Stimulated activated CD4-positive, alpha-beta T cell treated with anti-CD3 and anti-CD28 coated beads, TNF-alpha, amount 100 ng/mL, for 4 hours (primary cell): ENCODE results near the gene UPF2.
"Not testable (repeated sequence)": the region's sequence is repeated elsewhere in the genome, so short reads cannot be mapped to it uniquely, and the experiment has no call there.

Source experiments
- DNase-seq, 3 experiments: peaks; one replicate each; pipeline ENCODE4 v3.0.0-alpha.2; 2020; ENCODE audit warnings: low read depth in 3 of 3

The UPF2 gene

DNA sequence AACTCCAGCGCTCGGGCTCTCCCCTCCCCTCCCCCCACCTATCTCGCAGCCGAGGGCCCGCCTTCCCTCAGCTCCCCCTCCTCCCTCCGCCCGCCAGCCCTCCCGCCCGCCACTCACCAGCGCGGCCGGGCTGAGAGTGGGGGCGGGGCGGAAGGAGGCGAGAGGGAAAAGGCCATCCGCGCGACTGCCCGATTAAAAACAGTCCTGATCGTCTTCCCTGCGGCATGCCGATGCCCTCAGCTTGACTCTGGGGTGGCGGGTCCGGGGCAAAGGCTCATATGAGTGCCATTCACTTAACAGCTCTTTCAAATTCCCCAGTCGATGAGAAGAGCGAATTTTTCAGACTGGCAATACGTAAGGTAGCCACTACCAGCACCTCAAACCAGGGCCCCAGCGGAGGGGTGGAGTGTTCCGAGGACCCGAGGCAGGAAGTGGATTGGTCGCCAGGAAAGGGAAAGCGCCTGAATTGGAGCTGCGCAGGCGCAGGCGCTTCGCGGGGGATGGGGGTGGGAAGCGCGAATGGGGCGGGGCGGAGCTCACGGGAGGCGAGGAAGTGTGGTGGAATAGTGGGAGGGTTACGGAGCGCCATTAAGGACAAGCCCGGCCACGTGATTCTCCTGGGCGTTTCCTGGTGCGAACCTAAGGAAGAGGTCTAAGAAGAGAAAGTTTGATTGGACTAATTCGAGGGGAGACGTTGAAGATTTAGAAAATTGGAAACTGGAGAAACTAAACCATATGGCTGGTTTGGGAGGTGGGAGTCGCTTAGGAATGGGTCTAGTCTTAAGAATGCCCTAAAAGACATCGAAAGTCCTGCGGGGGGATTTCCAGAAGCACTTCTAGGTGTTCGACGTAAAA is at the start of gene UPF2:
Gene UPF2, minus strand, starts transcription at position 13 of the 855 bp plus-strand sequence. CDS start 7,386 bp downstream, outside the sequence.
- DNase-seq, result peak; percentile 96 to 97 (median 96)

- no peak for DNase-seq
Measured at GRCh38 chr10:12091421-12091820, 48.8 kb upstream of the UPF2 start.

DNA sequence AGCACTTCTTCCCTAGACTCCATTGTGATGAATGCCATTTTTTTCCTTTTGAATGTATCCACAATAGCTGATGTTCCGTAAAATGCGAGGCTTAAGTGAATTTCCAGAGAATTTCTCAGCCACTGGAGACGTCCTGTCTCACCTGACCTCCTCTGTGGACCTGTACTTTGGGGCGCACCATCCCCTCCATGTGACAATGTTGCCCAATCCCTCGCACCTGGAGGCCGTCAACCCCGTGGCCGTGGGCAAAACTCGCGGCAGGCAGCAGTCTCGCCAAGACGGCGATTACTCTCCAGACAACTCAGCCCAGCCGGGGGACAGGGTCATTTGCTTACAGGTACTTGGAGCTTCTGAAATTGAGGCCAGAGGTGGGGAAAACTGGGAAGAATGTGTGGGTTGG is 46.3 kb upstream of the UPF2 start:
- no peak for DNase-seq

DNA sequence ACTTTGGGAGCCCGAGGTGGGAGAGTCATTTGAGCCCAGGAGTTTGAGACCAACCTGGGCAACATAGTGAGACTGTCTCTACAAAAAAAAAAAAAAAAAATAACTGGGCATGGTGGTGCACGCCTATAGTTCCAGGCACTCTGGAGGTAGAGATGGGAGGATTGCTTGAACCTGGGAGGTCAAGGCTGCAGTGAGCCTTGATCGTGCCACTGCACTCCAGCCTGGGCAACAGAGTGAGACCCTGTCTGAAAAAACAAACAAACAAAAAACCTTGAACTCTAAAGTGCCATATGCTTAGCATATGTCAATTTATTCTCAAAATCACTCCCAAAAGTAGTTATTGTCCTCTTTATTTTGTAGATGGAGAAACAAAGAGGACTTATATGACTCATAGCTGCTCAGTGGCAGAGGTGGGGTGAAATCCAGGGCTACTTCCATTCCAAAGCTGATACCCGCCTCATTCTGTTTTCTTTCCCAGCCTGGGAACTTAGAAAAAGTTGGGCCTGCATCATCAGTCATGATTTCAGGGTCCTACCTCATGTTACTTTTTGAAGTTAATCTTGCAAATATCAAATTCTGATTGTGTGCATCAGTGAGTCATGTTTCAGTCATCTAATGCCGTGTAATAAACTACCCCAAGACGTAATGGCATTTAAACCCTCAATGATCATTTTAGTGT is 39.4 kb upstream of the UPF2 start:
- no peak for DNase-seq

DNA sequence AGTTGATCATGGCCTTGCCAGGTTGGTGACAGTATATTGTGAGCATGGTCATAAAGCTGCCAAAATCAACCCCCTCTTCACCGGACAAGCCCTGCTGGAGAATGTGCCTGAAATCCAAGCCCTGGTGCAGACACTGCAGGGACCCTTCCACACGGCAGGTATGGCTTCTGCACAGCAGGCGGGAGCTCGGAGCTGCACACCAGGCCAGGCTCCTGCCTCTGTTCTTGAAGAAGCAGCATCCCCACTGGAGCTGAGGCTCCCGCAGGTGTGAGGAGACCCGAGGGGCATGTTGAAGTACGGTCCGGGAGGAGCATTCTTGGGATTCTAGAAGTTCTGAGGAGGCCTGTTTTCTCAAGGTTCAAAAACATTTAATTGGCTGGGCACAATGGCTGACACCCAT is 38.9 kb upstream of the UPF2 start:
- DNase-seq, result no peak

DNA sequence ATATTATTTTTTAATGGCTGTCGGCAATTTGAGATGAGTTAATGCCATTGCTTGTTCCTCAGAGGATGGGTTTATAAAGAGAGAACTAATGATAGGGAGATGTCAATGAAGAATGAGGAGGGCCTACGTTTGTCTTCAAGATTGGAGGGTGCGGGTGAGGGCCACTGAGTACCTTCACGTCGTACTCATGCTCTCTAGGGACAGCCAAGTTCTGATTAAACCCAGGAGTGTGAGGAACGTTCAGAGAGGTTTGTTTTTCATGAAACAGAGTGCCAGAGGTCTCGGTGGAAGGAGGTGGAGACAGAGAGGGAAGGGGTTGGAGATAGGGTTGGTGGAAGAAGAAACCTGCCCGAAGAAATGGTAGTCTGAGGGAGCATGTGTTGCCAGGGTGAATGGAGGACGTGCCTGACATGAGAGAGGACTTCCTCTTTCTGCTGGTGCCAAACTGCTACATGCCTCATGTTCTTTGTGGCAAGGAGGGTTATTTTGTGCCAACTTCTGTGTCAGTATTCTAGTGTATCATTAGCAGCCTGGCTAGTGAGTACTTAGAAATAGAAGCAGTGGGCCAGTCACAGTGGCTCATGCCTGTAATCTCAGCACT is 35.1 kb upstream of the UPF2 start:
- DNase-seq, result no peak

DNA sequence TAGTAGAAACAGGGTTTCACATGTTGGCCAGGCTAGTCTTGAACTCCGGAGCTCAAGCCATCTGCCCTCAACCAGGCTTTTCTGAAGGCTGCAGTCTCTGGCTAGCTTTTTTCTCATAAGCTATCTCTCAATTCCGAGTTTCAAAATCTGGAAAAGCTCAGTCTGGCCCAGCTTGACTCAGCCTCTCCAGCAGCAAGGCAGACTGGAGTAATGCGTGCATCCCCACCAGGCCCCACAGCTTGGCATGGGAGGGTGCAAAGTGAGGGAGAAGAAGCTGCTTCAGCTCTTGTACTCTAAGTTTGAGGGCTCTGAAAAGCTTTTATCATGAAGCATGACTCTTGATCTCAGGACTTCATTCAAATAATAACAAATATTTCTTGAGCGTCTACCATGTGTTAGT is 30.9 kb upstream of the UPF2 start:
- DNase-seq, result no peak

- not testable (repeated sequence) for DNase-seq
Measured at GRCh38 chr10:12071441-12071840, 28.8 kb upstream of the UPF2 start.

GRCh38 chr10:12068449-12069269 is 26.1 kb upstream of the UPF2 start, which contains the start of gene DHTKD1:
Gene DHTKD1, plus strand, starts transcription at chr10:12068954. Its CDS starts 80 bp downstream, at chr10:12069034.
- DNase-seq, result peak; percentile 96 to 99 (median 98)

DNA sequence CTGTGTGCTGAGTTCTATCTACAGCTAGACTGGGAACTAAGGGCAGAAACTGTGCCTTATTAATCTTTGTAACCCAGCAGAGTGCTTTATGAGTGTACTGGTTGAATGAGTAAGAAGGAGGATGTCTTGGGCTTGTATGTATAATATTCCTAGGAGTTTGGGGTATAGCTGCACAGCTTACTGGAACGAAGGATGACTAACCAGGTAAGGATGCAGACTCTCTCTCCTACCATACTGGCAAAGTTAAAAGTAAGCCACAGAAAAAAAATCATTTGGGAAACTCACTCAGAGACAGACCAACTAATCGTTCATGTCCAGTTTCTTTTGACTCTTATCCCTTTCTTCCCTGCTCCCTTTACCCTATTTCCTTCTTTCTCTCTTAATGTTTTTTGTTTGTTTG is 24.7 kb upstream of the UPF2 start:
- no peak for DNase-seq

DNA sequence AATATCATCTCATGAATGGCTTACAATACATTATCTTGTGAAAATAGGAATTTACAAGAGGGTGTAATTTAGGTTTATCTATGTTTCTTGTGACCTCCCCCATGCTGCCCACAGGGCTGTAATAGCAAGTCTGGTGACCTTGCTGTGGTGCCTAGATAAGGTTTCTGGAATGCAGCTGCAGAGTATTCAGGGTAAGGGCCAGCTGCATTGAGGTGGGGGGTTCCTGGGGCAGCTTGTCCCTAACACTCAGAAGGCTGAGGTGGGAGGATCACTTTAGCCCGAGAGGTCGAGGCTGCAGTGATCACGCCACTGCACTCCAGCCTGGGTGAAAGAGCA is 20.8 kb upstream of the UPF2 start:
- no peak for DNase-seq

DNA sequence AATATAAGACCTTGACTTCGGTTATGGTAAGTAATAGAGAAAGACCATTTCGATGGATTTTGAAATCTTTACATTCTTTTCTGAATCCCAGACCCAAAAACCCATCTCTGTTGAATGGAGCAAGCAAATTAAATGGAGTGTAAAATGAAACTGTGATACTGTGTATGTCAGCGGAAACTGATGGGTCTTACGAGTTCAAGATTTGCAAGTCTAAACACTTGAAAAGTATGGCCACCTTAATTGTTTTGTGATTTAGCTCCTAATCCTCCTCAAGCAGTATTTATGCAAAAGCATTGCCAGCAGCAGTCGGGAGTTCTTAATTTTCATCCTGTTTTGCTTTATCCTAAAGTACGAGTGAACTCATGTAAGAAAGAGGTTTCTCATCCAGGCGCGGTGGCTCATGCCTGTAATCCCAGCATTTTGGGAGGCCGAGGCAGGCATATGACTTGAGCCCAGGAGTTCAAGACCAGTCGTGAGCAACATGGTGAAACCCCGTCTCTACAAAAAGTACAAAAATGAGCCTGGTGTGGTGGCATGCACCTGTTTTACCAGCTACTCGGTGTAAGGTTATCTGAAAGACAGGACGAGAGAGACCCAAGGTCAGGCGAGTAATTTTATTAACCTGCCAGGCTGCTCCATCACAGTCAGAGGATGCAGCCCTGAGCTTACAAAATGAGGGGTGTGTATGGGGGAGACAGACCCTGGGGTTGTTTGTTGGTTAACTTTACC is 20.3 kb upstream of the UPF2 start:
- DNase-seq, result no peak

DNA sequence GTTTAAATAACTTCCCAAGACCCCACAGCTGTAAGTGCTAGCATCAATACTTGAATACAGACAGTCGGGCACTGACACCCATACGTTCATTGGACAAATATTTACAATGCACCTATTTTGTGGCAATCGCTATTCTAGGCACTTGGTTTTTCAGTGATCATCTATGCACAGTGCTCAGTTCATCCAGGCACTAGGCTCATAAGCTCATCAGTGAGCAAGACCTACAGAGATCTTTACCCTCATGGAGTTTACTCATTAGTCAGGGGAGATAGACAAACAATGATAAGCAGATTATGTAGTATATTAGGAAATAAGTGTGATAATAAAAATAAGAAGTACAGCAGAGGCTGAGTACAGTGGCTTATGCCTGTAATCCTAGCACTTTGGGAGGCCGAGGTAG is 18.5 kb upstream of the UPF2 start:
- DNase-seq, result no peak

DNA sequence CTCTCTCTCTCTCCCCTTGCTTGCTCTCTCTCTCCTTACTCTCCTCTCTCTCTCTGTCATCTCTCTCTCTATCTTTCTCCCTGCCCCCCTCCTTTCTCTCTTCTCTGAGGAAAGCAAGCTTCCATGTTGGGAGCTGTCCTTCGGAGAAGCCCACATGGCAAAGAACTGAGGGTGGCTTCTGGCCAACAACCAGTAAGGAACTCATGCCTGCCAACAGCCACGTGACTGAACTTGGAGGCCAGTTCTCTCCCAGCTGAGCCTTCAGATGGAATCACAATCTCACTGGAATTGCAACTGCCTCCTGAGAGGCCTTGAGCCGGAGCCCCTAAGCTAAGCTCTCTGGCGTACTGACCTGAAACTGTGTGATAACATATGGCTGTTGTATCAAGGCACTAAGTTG is 14.1 kb upstream of the UPF2 start:
- no peak for DNase-seq

DNA sequence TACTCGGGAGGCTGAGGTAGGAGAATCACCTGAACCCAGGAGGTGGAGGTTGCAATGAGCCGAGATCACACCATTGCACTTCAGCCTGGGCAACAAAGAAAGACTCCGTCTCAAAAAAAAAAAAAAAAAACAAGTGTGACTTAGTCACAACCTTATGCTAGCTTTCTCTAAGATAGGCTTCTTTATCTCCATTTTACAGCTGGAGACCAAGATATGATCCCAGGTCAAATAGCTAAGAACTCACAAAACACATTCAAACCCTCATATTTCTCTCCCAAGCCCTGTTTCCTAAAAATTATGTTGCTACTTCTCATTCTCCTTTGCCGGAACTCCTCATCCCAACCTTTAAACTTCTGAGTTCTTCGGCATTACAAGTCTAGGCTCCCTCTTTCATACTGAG is 13.1 kb upstream of the UPF2 start:
- DNase-seq, result no peak

DNA sequence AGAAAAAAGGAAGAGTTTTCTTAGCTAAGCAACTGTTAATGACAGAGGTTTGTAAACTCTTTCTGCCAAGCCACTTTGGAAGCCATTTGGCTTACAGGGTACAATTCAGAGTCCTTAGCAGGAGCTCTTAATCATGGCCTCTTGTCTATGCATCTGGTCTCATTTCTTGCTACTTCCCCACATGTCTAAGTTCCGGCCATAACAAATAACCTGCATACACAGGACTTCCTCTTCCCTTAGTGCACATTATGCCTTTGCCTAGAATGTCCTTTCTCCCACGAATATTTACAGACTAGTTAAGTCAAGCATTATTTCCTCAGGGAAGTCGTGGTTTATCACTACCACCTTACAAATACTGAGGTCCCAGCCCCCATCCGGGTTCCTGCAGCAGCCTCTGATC is 8.6 kb upstream of the UPF2 start:
- DNase-seq, result no peak

GRCh38 chr10:12050528-12050927 is 7.9 kb upstream of the UPF2 start:
- DNase-seq, result no peak

DNA sequence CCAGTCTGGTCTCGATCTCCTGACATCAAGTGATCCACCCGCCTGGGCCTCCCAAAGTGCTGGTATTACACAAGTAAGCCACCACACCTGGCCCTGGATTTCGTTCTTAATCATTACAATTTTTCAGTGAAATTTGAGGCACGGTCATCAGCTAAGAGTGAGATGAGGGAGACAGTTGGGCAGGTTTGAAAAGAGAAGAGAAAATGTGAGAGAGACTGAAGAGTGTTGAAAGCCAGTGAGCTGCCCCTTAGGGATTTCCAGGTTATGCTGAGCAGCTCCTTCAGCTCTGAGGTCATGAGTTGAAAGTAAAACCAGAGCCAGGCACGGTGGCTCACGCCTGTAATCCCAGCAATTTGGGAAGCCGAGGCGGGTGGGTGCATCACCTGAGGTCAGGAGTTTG is 5.9 kb upstream of the UPF2 start:
- DNase-seq, result no peak

GRCh38 chr10:12045596-12045995 is 3.0 kb upstream of the UPF2 start:
- DNase-seq, result no peak

DNA sequence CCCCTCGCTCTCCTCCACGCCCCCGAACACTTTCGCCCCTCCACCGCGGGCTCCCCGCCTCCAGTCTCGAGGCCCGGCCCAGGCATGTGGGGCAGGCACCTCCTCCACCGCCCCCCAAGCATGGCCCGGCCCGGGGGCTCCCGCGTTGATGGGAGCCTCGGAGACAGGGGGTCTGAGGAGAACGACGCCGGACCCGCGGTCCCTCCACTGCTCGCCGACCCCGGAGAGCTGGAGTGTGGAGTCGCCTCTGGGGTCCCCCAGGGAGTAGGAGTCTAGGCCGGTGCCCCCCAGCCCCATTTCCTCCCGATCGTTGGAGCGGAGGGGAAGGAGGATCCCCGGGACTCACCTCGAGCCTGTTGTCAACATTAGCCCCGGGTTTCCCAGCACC is 206 bp downstream of the UPF2 start:
- DNase-seq, result peak; percentile 39 to 54 (median 47)

GRCh38 chr10:12041766-12042408 is 722 bp downstream of the UPF2 start:
- DNase-seq, result peak in 2 of 3 experiments; percentile 1 to 9
